Loucy (cell line): Measurements from ENCODE around the gene EFCAB8.

ENCODE experiments used
- EZH2phosphoT487 ChIP-seq: fragments of 200-600 bp; IDR thresholded peaks from 2 replicates; pipeline ENCODE4 v1.6.1; 2018; ENCODE audit warnings: antibody characterized with exemption, mild to moderate bottlenecking, moderate library complexity, borderline replicate concordance
- TF ChIP-seq, protein P1 (sequence below): fragments of 200-600 bp; sonication (generic); conservative IDR thresholded peaks from 2 replicates; pipeline ENCODE4 v1.5.1; 2014; ENCODE audit warnings: mild to moderate bottlenecking, antibody characterized with exemption, low read length

DNA sequence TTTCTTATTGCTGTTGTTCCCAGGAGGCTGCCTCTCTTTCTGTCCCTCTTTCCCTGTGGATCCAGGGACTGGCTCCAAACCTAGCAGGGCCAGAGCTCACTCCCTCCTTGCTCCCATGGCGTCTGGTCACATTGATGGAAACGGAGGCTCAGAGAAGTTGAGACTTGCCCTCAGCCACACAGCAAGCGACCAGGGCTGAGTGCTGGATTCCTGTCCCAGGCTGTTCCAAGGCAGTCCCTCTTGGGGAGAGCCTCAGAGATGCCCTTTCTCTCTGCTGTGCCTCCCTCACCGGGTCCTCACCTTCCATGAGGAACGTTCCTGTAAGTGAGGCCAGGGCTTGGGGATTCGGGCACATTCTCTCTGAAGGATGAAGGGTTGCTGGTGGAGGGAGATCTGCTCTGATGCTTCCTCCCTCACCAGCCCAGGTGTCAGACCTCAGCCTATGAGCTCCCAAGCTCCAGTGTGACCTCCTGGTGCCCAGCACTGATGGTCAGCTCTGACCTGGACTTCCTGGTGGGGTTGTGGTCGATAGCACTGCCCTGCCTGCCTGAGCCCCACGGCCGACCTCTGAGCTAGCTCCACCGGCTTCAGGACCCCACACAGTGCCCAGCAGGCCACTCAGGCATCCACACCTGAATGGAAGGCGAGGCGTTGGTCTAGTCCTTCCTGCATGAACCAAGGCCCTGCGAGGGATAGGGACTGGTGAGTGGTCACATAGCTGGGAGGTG lies 118.7 kb downstream of the EFCAB8 start:
- TF ChIP-seq, protein P1, sequence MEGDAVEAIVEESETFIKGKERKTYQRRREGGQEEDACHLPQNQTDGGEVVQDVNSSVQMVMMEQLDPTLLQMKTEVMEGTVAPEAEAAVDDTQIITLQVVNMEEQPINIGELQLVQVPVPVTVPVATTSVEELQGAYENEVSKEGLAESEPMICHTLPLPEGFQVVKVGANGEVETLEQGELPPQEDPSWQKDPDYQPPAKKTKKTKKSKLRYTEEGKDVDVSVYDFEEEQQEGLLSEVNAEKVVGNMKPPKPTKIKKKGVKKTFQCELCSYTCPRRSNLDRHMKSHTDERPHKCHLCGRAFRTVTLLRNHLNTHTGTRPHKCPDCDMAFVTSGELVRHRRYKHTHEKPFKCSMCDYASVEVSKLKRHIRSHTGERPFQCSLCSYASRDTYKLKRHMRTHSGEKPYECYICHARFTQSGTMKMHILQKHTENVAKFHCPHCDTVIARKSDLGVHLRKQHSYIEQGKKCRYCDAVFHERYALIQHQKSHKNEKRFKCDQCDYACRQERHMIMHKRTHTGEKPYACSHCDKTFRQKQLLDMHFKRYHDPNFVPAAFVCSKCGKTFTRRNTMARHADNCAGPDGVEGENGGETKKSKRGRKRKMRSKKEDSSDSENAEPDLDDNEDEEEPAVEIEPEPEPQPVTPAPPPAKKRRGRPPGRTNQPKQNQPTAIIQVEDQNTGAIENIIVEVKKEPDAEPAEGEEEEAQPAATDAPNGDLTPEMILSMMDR, result no peak
- no peak for TF ChIP-seq EZH2phosphoT487
